ENCODE data around the gene SULT2B1. TPM values are rescaled to one million over a fixed set of nuclear protein-coding genes. Genes with fewer than 3 reads are reported as not detected.

The SULT2B1 gene
- total and polyA plus RNA-seq, 2 donors (not counting 1 experiment from before 2014, with no cell fraction given) = 0.10 to 0.33 TPM

GRCh38 chr19:48556825-48557224 lies 4.9 kb downstream of the SULT2B1 start:
- no peak overlapping the region for H2AFZ ChIP-seq (ENCODE audit: low read length)
- H3K36me3 ChIP-seq (ENCODE audit: control insufficient read depth, insufficient read depth, low read length) = no peaks in the 10 kb centered on the region
- H3K79me2 ChIP-seq (ENCODE audit: control insufficient read depth, insufficient read depth, low read length) = no peaks in the 10 kb centered on the region
- DNase-seq (ENCODE audit: low read depth in 2 of 2) = no peak
- H3K9ac ChIP-seq (ENCODE audit: insufficient read depth, low read length) = no peak overlapping the region
- H3K27me3 ChIP-seq (ENCODE audit: control insufficient read depth, insufficient read depth, low read length) = no peaks in the 10 kb centered on the region
- H3K9me3 ChIP-seq (ENCODE audit: control insufficient read depth, insufficient read depth, low read depth, low read length) = no peaks in the 10 kb centered on the region
- H4K20me1 ChIP-seq (ENCODE audit: control insufficient read depth, extremely low read depth, insufficient read depth, low read length) = no peaks in the 10 kb centered on the region
- no peak overlapping the region for H3K4me3 ChIP-seq (replicated peaks in 1 of 4; ENCODE audit: control extremely low read depth in 1 of 4, insufficient read depth in 1 of 4, low read depth in 3 of 4, low read length in 4 of 4)
- H3K4me2 ChIP-seq (ENCODE audit: extremely low read depth, insufficient read depth, low read length) = no peak overlapping the region
- no peak overlapping the region for H3K27ac ChIP-seq (ENCODE audit: insufficient read depth, low read length)
- TF ChIP-seq CTCF (conservative IDR thresholded peaks at IDR 0.05 in 1 of 2, IDR thresholded peaks at IDR 0.05 in 1 of 2; ENCODE audit: low read depth in 1 of 2, low read length in 2 of 2) = no peak
- TF ChIP-seq EZH2 (IDR thresholded peaks at IDR 0.05; ENCODE audit: low read length, missing control alignments) = no peak
- peaks cover 3% of the 10 kb centered on the region for H3K4me1 ChIP-seq (ENCODE audit: control insufficient read depth, extremely low read depth, insufficient read depth, low read length)

- Histone ChIP-seq H3K27ac (ENCODE audit: insufficient read depth, low read length) (no peak overlapping the region), H3K9ac (ENCODE audit: insufficient read depth, low read length) (no peak overlapping the region), H4K20me1 (ENCODE audit: control insufficient read depth, extremely low read depth, insufficient read depth, low read length) (no peaks in the 10 kb centered on the region), H3K4me1 (ENCODE audit: control insufficient read depth, extremely low read depth, insufficient read depth, low read length) (peaks cover 3% of the 10 kb centered on the region), H3K9me3 (ENCODE audit: control insufficient read depth, insufficient read depth, low read depth, low read length) (no peaks in the 10 kb centered on the region), H2AFZ (ENCODE audit: low read length) (peak overlapping the region; percentile 24), H3K27me3 (ENCODE audit: control insufficient read depth, insufficient read depth, low read length) (no peaks in the 10 kb centered on the region), H3K4me2 (ENCODE audit: extremely low read depth, insufficient read depth, low read length) (no peak overlapping the region), H3K4me3 (replicated peaks in 1 of 4; ENCODE audit: control extremely low read depth in 1 of 4, insufficient read depth in 1 of 4, low read depth in 3 of 4, low read length in 4 of 4) (no peak overlapping the region), H3K79me2 (ENCODE audit: control insufficient read depth, insufficient read depth, low read length) (no peaks in the 10 kb centered on the region), H3K36me3 (ENCODE audit: control insufficient read depth, insufficient read depth, low read length) (no peaks in the 10 kb centered on the region)
- peak; percentile 49 to 66 for DNase-seq (ENCODE audit: low read depth in 2 of 2)
- TF ChIP-seq CTCF (conservative IDR thresholded peaks at IDR 0.05 in 1 of 2, IDR thresholded peaks at IDR 0.05 in 1 of 2; ENCODE audit: low read depth in 1 of 2, low read length in 2 of 2) (no peak), EZH2 (IDR thresholded peaks at IDR 0.05; ENCODE audit: low read length, missing control alignments) (no peak)
Observed at GRCh38 chr19:48558018-48558684, 6.2 kb downstream of the SULT2B1 start.

- Histone ChIP-seq H3K9ac (ENCODE audit: insufficient read depth, low read length) (no peak overlapping the region), H4K20me1 (ENCODE audit: control insufficient read depth, extremely low read depth, insufficient read depth, low read length) (no peaks in the 10 kb centered on the region), H3K4me3 (replicated peaks in 1 of 4; ENCODE audit: control extremely low read depth in 1 of 4, insufficient read depth in 1 of 4, low read depth in 3 of 4, low read length in 4 of 4) (no peak overlapping the region), H3K27ac (ENCODE audit: insufficient read depth, low read length) (no peak overlapping the region), H3K4me1 (ENCODE audit: control insufficient read depth, extremely low read depth, insufficient read depth, low read length) (no peaks in the 10 kb centered on the region), H3K9me3 (ENCODE audit: control insufficient read depth, insufficient read depth, low read depth, low read length) (no peaks in the 10 kb centered on the region), H3K27me3 (ENCODE audit: control insufficient read depth, insufficient read depth, low read length) (no peaks in the 10 kb centered on the region), H3K4me2 (ENCODE audit: extremely low read depth, insufficient read depth, low read length) (no peak overlapping the region), H3K79me2 (ENCODE audit: control insufficient read depth, insufficient read depth, low read length) (no peaks in the 10 kb centered on the region), H3K36me3 (ENCODE audit: control insufficient read depth, insufficient read depth, low read length) (no peaks in the 10 kb centered on the region), H2AFZ (ENCODE audit: low read length) (no peak overlapping the region)
- TF ChIP-seq EZH2 (IDR thresholded peaks at IDR 0.05; ENCODE audit: low read length, missing control alignments) (no peak), CTCF (conservative IDR thresholded peaks at IDR 0.05 in 1 of 2, IDR thresholded peaks at IDR 0.05 in 1 of 2; ENCODE audit: low read depth in 1 of 2, low read length in 2 of 2) (no peak)
- DNase-seq (ENCODE audit: low read depth in 2 of 2) = no peak
Observed at GRCh38 chr19:48560095-48560530, 8.1 kb downstream of the SULT2B1 start.

All from fibroblast of lung (primary cell).